Measurements from ENCODE around the gene FBXL17.

FBXL17 gene

DNA sequence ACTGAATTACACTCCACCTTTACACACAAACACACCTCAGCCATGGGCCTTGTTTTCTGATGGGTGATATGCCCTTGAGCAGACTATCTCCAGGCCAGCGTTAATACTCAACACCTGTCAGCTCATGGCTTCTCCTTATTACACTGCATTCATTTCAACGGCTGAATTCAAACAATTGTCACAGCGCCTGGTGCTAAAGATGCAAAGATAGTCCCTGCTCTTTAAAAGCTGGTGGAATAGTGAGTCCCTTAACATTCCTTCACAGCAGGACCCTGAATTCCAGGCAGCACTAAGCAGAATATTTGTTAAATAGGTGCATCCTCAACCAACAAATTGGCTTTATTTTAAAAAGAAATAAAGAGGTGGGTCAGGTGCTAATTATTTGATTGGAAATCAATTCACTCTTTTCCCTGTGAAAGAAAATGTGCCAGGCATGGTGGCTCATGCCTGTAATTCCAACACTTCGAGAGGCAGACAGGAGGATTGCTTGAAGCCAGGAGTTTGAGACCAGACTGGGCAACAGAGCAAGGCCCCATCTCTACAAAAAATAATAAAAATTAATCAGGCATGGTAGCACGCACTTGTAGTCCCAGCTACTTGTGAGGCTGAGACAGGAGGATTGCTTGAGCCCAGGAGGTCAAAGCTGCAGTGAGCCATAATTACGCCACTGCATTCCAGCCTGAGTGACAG is 555.4 kb downstream of the FBXL17 start:
- DNase-seq (ENCODE audit: extremely low read depth in 1 of 2, low read depth in 1 of 2), result no peak

DNA sequence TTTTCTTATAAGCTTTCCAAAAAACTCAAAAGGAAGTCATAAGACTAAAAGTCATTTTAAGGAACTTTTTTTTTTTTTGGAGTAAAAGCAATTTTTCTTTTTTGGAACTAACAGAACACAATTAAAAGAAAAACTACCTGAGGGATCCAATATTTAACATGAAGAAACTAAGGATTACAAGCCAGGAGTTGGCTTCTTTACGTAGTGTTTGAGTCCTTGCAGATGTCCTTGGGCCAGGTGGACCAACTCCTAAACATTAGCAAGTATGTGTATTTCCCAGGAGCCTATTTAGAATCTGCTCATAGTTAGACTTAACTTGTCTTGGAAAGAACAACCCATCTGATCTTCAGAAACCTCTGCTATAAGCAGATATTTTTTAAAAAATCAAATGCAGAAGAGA is 557.1 kb downstream of the FBXL17 start:
- DNase-seq (ENCODE audit: extremely low read depth in 1 of 2, low read depth in 1 of 2), result no peak

DNA sequence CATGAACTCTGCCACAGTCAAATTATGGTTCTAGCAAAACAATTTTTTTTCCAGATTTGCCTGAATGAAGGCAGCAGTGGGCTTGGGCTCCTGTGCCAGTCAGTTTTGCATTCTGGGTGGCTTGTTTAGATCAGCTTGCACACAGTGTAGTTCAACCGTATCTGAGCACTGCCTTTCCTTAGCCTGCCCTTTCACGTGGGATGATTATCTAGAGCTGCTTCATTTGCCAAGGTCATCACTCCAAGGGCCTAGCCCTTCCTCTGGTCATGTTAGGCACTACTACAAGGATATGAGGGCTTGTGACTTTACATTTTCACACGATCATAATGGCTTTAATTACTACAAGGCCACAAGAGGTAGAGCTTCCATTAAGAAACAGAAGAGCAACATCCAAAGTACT is 560.6 kb downstream of the FBXL17 start:
- no peak for DNase-seq (ENCODE audit: extremely low read depth in 1 of 2, low read depth in 1 of 2)

DNA sequence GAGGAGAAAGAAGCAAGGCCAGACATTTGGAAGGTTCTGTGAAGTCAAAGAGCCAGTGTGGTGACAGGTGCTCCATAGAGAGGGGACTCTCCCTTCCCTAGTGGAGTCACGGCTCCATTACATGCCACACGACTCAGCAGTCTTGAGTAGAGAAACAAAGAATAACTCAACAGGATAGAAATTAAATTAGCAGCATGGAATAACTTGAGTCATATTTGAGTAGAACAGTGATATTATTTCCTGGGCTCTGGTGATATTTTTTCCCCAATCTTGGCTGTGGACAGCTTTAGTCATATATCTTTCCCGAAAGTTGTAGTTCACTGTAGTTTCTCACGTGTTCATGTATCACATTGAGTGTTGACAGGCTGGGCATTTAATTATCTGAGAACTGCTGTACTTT is 561.5 kb downstream of the FBXL17 start:
- no peak for DNase-seq (ENCODE audit: extremely low read depth in 1 of 2, low read depth in 1 of 2)

DNA sequence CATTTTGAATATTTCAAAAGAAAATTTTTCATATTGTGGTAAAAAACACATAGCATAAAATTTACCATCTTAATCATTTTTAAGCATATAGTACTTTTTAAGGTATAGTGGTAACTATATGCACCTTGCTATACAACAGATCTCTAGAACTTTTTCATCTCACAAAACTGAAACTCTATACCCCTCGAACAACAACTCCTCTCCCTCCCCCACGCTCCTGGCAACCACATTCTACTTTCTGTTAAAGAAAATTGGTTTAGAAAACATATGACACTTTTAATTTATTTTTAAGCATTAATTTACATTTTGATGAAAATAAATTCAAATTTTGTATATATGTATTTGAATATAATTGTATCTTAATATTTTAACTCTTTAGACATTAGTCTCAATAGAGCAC is 563.9 kb downstream of the FBXL17 start:
- no peak for DNase-seq (ENCODE audit: extremely low read depth in 1 of 2, low read depth in 1 of 2)

DNA sequence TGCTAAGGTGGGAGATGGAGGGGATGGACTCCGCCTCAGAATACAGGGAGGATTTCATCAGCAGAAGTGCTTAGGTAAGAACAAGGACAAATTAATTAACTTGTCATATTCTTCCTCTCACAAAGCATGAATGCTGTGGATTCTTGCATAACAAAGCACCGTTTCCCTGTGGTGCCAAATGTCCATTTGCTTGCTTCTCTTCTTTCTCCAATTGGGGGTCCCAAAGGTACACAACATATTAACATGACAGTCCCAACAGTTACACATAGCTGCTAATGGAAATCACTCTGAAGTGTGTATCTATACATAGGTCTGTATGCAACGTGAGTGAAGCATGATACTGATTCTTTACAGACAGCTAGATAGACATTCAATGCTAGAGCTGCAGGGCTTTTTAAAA is 564.5 kb downstream of the FBXL17 start:
- no peak for DNase-seq (ENCODE audit: extremely low read depth in 1 of 2, low read depth in 1 of 2)

DNA sequence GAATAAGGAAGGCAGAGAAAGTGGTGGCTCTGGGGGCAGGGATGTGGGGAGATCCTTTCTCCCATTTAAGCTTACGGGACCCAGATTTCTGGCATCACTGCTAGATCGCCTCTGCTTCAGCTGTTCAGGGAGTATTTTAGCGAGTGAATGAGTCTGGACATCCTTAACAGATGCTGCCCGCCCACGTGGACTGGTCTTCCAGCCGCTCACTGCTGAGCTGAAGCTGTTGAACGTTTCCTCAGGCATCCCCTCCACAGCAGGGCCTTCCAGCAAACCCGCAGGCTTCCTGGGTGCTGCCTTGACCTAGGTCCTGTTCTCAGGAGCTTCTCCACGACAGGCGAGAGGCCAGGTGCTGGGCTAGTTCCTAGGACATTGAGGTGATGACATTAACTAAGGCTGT is 566.8 kb downstream of the FBXL17 start:
- DNase-seq (ENCODE audit: extremely low read depth in 1 of 2, low read depth in 1 of 2), result no peak

DNA sequence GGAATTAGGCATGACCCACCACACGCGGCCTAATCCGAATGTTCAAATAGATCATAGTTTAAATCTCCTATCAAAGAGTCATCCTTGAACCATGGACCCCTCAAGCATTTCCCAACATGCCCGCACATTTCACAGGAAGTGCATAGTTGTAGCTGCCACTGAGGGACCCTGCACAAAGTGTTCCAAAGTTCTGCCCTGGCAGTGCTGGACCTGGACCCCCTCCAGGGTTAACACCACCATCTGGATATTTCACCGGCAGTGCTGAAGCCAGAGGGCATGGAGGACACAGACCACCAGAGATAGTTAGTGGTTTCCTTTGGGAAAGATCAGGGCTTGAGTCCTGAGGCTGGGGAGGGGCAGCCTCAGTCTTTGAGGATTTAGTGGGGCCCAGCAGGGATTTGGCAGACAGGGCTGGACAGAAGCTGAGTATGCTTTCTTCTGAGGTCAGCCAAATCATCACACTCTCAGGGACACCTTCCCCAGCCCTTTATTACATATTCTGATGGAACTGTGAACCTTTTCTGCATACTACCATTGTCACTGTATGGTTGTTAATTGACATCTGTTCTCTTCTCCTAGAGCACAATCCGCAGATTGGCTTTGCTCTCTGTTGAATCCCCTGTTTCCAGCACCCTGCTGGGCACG is 567.6 kb downstream of the FBXL17 start:
- no peak for DNase-seq (ENCODE audit: extremely low read depth in 1 of 2, low read depth in 1 of 2)

DNA sequence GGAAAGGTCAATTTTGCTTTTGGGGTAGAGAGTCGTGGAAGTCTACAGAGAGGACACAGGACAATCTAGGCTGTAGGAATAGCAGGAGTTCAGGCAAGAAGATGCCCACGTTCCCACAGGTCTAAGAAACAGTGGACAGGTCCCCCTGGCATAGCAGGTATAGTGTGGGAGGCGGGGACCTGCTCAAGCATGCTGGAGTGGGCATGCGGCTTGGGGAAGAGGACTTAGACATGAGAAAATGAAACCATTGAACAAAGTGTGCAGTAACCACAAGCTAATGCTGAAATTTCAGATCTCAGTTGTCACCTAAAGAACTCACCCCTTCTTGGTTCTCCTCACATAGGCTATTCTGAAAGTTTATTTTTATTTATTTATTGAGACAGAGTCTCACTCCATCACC is 568.3 kb downstream of the FBXL17 start:
- no peak for DNase-seq (ENCODE audit: extremely low read depth in 1 of 2, low read depth in 1 of 2)

DNA sequence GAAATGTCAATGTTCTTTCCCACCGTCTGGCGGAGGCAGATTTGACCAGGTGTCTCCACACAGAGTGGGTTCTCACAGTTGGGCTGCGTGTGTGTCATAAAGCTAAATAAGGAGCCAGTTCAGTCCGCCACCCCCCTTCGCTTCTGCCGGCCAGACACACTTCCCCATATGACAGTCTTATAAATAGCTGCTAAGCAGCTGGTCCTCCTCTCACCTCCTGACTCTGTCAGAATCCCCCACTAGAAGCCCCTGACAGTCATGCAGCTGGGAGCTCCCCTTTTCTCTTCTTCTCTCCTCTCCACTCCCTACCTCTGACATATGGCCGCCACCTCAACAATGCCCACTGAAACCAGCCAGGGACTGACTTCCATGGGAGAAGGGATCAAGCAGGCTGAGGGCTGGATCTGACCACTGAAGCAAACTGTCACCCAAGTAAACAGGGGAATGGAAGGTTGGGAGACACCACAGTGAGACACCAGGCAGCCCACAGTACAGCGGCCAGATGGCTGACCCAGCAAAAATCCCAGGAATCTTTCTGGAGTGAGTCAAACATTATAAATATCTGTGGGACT is 569.2 kb downstream of the FBXL17 start:
- no peak for DNase-seq (ENCODE audit: extremely low read depth in 1 of 2, low read depth in 1 of 2)

DNA sequence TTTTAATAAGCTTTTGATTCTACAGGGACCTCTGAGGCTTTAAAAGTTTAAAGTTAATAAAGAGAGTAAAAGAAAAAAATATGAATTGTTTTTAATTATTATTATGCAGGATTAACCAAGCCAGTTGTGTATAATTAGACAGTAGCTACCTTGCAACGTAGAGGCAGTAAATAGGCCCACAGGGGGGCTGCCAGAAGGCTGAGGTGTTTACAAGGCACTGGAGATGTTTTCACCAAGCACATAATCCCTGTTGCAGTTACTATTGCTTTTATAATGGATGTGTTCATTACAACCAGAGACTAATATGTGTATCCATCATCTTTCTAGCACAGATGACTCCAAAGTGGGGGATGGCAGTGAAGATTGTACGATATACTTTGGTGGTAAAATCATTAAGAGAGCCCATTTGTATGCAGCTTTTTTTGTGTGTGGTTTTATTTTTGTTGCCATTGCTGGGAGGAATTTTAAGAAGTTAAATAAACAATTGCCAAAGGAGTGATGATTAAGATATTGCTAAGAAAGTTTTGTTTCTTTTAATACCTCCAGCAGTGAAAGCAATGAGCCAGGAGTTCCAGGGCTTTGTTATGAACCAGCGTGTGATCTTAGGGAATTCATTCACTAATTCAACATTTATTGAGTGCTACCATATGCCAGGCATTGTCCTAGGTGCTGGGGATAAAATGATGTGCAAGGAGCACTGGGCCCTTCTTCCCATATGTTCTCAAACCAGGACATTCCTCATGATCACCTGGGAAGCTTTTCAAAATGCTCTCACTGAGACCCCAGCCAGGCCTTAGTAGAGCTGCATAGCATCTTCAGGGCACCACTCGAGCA is 572.5 kb downstream of the FBXL17 start:
- DNase-seq (ENCODE audit: extremely low read depth in 1 of 2, low read depth in 1 of 2), result no peak

Measured in activated CD8-positive, alpha-beta memory T cell treated with anti-CD3 and anti-CD28 coated beads for 1 hour (primary cell).